DND-41 (cell line): Measurements from ENCODE around the gene CD36.

Experiments used
- ATAC-seq: fragments of 200-7000 bp; cut with Tn5 transposase; 3 replicates; pipeline ENCODE4 v1.9.1; 2021; ENCODE audit warnings: low read depth; ENCODE audit not compliant: insufficient read depth
- DNase-seq: peaks from one replicate; pipeline ENCODE4 v3.0.0-alpha.2; 2020
- H2AFZ ChIP-seq: 2 replicates; pipeline ENCODE4 v1.6.0; 2012; ENCODE audit warnings: low read depth, low read length
- H3K27ac ChIP-seq: 2 replicates; pipeline ENCODE4 v1.5.1; 2012; ENCODE audit warnings: low read length, inconsistent platforms
- H3K27me3 ChIP-seq: fragments of 200-600 bp; sonication (generic); 2 replicates; pipeline ENCODE4 v1.6.0; 2012; ENCODE audit warnings: low read length, mild to moderate bottlenecking, inconsistent platforms; ENCODE audit not compliant: insufficient read depth, poor library complexity
- H3K36me3 ChIP-seq: 2 replicates; pipeline ENCODE4 v1.5.1; 2012; ENCODE audit warnings: low read length, inconsistent platforms; ENCODE audit not compliant: insufficient read depth
- H3K4me1 ChIP-seq: 2 replicates; pipeline ENCODE4 v1.5.1; 2012; ENCODE audit warnings: mild to moderate bottlenecking, low read length; ENCODE audit not compliant: insufficient read depth
- H3K4me2 ChIP-seq: 2 replicates; pipeline ENCODE4 v1.6.0; 2012; ENCODE audit warnings: mild to moderate bottlenecking, moderate library complexity, low read length, inconsistent platforms; ENCODE audit not compliant: insufficient read depth
- H3K4me3 ChIP-seq, 2 experiments: fragments of 200-600 bp in 1 of 2; shearing (Covaris generic) in 1 of 2; 2 replicates each; pipeline ENCODE4 v1.5.1; 2012 to 2016; ENCODE audit warnings: inconsistent platforms in 2 of 2, low read length in 2 of 2, mild to moderate bottlenecking in 2 of 2, low read depth in 1 of 2, moderate library complexity in 1 of 2
- H3K79me2 ChIP-seq: 2 replicates; pipeline ENCODE4 v1.6.0; 2012; ENCODE audit warnings: low read length, inconsistent platforms; ENCODE audit not compliant: insufficient read depth
- H3K9ac ChIP-seq: 2 replicates; pipeline ENCODE4 v1.6.0; 2012; ENCODE audit warnings: low read depth, mild to moderate bottlenecking, inconsistent platforms, low read length, moderate library complexity
- H3K9me3 ChIP-seq: 2 replicates; pipeline ENCODE4 v1.5.1; 2012; ENCODE audit warnings: low read length, moderate library complexity, mild to moderate bottlenecking, inconsistent platforms; ENCODE audit not compliant: insufficient read depth, severe bottlenecking
- H4K20me1 ChIP-seq: 2 replicates; pipeline ENCODE4 v1.6.0; 2012; ENCODE audit warnings: low read length; ENCODE audit not compliant: insufficient read depth
- EZH2 ChIP-seq: IDR thresholded peaks from 3 replicates; pipeline ENCODE4 v1.6.1; 2012; ENCODE audit warnings: borderline replicate concordance, low read depth, mild to moderate bottlenecking, moderate library complexity, low read length, inconsistent platforms; ENCODE audit not compliant: severe bottlenecking
- TF ChIP-seq, protein P1 (sequence below): IDR thresholded peaks from 2 replicates; pipeline ENCODE4 v1.5.1; 2012; ENCODE audit warnings: borderline replicate concordance, low read length, moderate library complexity, mild to moderate bottlenecking; ENCODE audit not compliant: poor library complexity, severe bottlenecking; ENCODE audit errors: extremely low read depth

Gene CD36

DNA sequence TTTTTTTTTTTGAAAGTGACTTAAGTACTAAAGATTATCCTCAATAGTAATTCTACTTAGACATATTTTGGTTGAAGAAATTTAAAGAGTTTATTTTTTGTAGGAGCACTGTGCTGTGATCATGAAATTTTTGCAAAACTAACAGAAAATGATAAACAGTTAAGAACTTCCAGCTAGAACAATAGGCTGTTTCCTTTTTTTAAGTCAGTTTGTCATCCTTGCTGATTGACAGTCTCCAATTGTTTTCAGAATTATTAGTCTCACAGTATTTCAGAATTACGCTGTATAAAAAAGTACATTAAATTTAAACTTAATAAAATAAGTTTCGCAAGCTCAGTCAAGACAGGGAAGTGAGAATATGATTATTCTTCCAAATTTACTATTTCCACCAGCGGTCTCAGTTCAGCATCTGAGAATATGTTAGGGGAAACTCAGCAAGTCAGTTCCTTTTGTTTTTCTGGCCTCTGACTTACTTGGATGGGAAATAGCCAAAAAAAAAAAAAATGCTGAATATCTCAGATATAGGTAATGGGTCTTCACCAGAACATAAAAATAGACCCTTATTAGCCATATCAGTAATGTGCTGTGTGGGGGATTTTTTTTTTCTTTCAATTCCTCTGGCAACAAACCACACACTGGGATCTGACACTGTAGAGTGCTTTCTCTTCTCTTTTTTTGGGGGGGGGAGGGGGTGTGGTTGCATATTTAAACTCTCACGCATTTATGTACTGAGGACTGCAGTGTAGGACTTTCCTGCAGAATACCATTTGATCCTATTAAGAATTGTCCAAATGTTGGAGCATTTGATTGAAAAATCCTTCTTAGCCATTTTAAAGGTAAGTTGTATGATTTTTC lies at the start of gene CD36:
Gene CD36 (plus strand): TSS at position 732 of the 855 bp plus-strand sequence. CDS start 8,099 bp downstream, outside the sequence.
- no peaks in the 10 kb centered on the region for H3K79me2 ChIP-seq
- H3K9ac ChIP-seq, result no peak within 1 kb of the TSS
- DNase-seq, result no peak
- H3K27me3 ChIP-seq, result no peaks in the 10 kb centered on the region
- H4K20me1 ChIP-seq, result no peaks in the 10 kb centered on the region
- ATAC-seq, result no peak
- H2AFZ ChIP-seq, result no peak within 1 kb of the TSS
- TF ChIP-seq, protein P1, sequence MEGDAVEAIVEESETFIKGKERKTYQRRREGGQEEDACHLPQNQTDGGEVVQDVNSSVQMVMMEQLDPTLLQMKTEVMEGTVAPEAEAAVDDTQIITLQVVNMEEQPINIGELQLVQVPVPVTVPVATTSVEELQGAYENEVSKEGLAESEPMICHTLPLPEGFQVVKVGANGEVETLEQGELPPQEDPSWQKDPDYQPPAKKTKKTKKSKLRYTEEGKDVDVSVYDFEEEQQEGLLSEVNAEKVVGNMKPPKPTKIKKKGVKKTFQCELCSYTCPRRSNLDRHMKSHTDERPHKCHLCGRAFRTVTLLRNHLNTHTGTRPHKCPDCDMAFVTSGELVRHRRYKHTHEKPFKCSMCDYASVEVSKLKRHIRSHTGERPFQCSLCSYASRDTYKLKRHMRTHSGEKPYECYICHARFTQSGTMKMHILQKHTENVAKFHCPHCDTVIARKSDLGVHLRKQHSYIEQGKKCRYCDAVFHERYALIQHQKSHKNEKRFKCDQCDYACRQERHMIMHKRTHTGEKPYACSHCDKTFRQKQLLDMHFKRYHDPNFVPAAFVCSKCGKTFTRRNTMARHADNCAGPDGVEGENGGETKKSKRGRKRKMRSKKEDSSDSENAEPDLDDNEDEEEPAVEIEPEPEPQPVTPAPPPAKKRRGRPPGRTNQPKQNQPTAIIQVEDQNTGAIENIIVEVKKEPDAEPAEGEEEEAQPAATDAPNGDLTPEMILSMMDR, result no peak
- TF ChIP-seq EZH2, result no peak
- H3K4me1 ChIP-seq, result no peaks in the 10 kb centered on the region
- H3K36me3 ChIP-seq, result no peaks in the 10 kb centered on the region
- no peak within 1 kb of the TSS for H3K4me3 ChIP-seq
- no peak within 1 kb of the TSS for H3K27ac ChIP-seq
- H3K4me2 ChIP-seq, result no peak within 1 kb of the TSS
- H3K9me3 ChIP-seq, result no peaks in the 10 kb centered on the region

DNA sequence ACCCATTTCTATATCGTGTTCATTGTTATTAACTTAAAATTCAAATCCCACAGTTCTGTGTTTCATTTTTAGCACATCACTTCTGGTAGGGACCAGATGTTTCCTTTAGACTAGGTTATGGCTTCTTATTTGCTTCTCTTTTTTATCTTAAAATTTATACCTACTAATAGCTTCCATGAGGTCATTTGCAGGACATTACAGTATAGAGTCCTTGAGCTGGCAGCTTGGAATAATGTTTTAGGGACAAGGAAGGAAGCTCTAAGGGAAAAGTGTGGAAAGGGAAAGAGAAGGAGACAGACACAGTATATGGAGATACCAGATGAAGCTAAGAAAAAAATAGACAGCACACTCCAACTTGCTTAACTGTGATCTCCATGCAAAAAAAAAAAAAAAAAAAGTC lies 48.8 kb upstream of the CD36 start:
- Histone ChIP-seq H3K4me3 (no peak overlapping the region), H4K20me1 (no peaks in the 10 kb centered on the region), H3K27ac (no peak overlapping the region), H2AFZ (no peak overlapping the region), H3K9ac (no peak overlapping the region), H3K4me1 (no peaks in the 10 kb centered on the region), H3K9me3 (no peaks in the 10 kb centered on the region), H3K79me2 (no peaks in the 10 kb centered on the region), H3K27me3 (no peaks in the 10 kb centered on the region), H3K36me3 (no peaks in the 10 kb centered on the region), H3K4me2 (no peak overlapping the region)
- no peak for DNase-seq
- no peak for ATAC-seq
- TF ChIP-seq, protein P1, result no peak
- no peak for TF ChIP-seq EZH2

DNA sequence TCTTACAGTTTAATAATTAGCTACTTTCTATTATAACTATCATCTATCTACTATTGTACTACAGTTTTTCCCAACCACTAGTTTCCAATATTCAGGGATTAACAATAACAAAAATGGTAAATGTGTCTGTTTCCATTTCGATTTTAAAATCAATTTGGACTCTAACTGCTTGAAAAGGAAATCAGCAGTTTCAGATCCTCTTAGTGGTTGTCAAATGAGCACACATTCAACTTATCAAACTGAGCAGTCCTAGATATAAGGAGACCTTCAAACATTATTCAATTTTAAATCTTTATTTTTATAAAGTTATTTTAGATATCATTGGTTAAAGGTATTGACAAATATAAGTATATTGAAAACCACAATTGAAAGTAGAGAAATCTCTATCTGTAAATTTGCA lies 46.8 kb upstream of the CD36 start:
- no peaks in the 10 kb centered on the region for H3K4me1 ChIP-seq
- TF ChIP-seq, protein P1, result no peak
- TF ChIP-seq EZH2, result no peak
- H3K9me3 ChIP-seq, result no peaks in the 10 kb centered on the region
- no peak overlapping the region for H3K9ac ChIP-seq
- no peak overlapping the region for H3K27ac ChIP-seq
- H4K20me1 ChIP-seq, result no peaks in the 10 kb centered on the region
- H3K79me2 ChIP-seq, result no peaks in the 10 kb centered on the region
- H2AFZ ChIP-seq, result no peak overlapping the region
- ATAC-seq, result no peak
- H3K36me3 ChIP-seq, result no peaks in the 10 kb centered on the region
- no peak for DNase-seq
- H3K27me3 ChIP-seq, result no peaks in the 10 kb centered on the region
- no peak overlapping the region for H3K4me3 ChIP-seq
- H3K4me2 ChIP-seq, result no peak overlapping the region
